HG03378 (cell line): ENCODE results near the gene TRRAP.
"Not testable (repeated sequence)": the region's sequence is repeated elsewhere in the genome, so short reads cannot be mapped to it uniquely, and the experiment has no call there.

ENCODE experiments used
- ATAC-seq: cut with Tn5 transposase; IDR thresholded peaks from one replicate; pipeline ENCODE4 v1.9.1; 2021; ENCODE audit warnings: mild to moderate bottlenecking, moderate library complexity; ENCODE audit not compliant: unreplicated experiment

Gene TRRAP

GRCh38 chr7:98878365-98879197 is at the start of gene TRRAP:
TRRAP (plus strand) TSS chr7:98878532; CDS start chr7:98881151, 2,619 bp downstream.
- peak; percentile 55 for ATAC-seq

- no peak for ATAC-seq
Measured at GRCh38 chr7:98830972-98831548, 47.3 kb upstream of the TRRAP start.

GRCh38 chr7:98831641-98832221 is 46.6 kb upstream of the TRRAP start:
- ATAC-seq, result no peak

- no peak for ATAC-seq
Measured at GRCh38 chr7:98833022-98833421, 45.3 kb upstream of the TRRAP start.

- no peak for ATAC-seq
Measured at GRCh38 chr7:98834949-98835348, 43.4 kb upstream of the TRRAP start.

GRCh38 chr7:98836811-98837629 is 41.3 kb upstream of the TRRAP start:
- ATAC-seq, result no peak

GRCh38 chr7:98837630-98837972 is 40.7 kb upstream of the TRRAP start:
- no peak for ATAC-seq

GRCh38 chr7:98840096-98840495 is 38.2 kb upstream of the TRRAP start:
- no peak for ATAC-seq

- ATAC-seq, result no peak
Measured at GRCh38 chr7:98840722-98841121, 37.6 kb upstream of the TRRAP start.

GRCh38 chr7:98841179-98841997 is 36.9 kb upstream of the TRRAP start:
- no peak for ATAC-seq

GRCh38 chr7:98842552-98842951 is 35.8 kb upstream of the TRRAP start:
- not testable (repeated sequence) for ATAC-seq

- ATAC-seq, result no peak
Measured at GRCh38 chr7:98848918-98849317, 29.4 kb upstream of the TRRAP start.

- ATAC-seq, result no peak
Measured at GRCh38 chr7:98852826-98853225, 25.5 kb upstream of the TRRAP start.

- ATAC-seq, result no peak
Measured at GRCh38 chr7:98855610-98856422, 22.5 kb upstream of the TRRAP start.

GRCh38 chr7:98860071-98860470 is 18.3 kb upstream of the TRRAP start:
- ATAC-seq, result no peak

GRCh38 chr7:98862203-98862602 is 16.1 kb upstream of the TRRAP start:
- no peak for ATAC-seq

GRCh38 chr7:98862716-98863420 is 15.5 kb upstream of the TRRAP start:
- ATAC-seq, result no peak

- no peak for ATAC-seq
Measured at GRCh38 chr7:98863601-98864000, 14.7 kb upstream of the TRRAP start.
